RWPE1 (cell line): ENCODE data around the gene CEBPE.
A peak's percentile ranks its signal among the peaks of the same experiment; 100 is the strongest.

Experiments used
- CTCF ChIA-PET: fragments of 350-600 bp; sonication (Branson Sonifier 250); formaldehyde crosslinking; extraction: SDS; loops from one replicate; lab custom pipeline; 2021; lab: Yijun Ruan, JAX
- POLR2A ChIA-PET: fragments of 400-600 bp; formaldehyde crosslinking; extraction: SDS; loops from one replicate; lab custom pipeline; 2020; ENCODE audit warnings: antibody characterized with exemption; ENCODE audit not compliant: low non-redundant PET; lab: Yijun Ruan, JAX
- DNase-seq: peaks from one replicate; pipeline ENCODE4 v3.0.0; 2012; ENCODE audit warnings: low spot score
- H3K27ac ChIP-seq: fragments of 450-650 bp; 2 replicates; pipeline ENCODE4 v1.5.1; 2017
- CTCF ChIP-seq: fragments of 450-650 bp; conservative IDR thresholded peaks from 2 replicates; pipeline ENCODE4 v1.5.1; 2017; ENCODE audit warnings: low read depth, mild to moderate bottlenecking

Gene CEBPE

GRCh38 chr14:23118506-23119362 lies at the start of gene CEBPE:
TSS of gene CEBPE (minus strand) at chr14:23119255. CDS start at chr14:23119091, 164 bp downstream.
- DNase-seq = no peak
- peak within 1 kb of the TSS; percentile 22 for H3K27ac ChIP-seq
- no peak for TF ChIP-seq CTCF
- ChIA-PET CTCF (interaction anchor here (0.8 to 1.8 kb wide), 2 partner anchors 50 to 68 kb away, joined by 3 to 8 read pairs; no protein-coding TSS in a partner anchor), POLR2A (no interaction called here)

- DNase-seq = no peak
- no peak for TF ChIP-seq CTCF
- no peak overlapping the region for H3K27ac ChIP-seq
- ChIA-PET POLR2A (no interaction called here), CTCF (no interaction called here)
Observed at GRCh38 chr14:23168246-23168645, 49.2 kb upstream of the CEBPE start.

GRCh38 chr14:23167116-23167847 lies 48.2 kb upstream of the CEBPE start:
- CTCF ChIA-PET = interaction anchor here (0.6 kb wide), 1 partner anchor 47 kb away, joined by 3 read pairs; no protein-coding TSS in a partner anchor
- no peak overlapping the region for H3K27ac ChIP-seq
- DNase-seq = no peak
- POLR2A ChIA-PET = no interaction called here
- TF ChIP-seq CTCF = no peak

- peak overlapping the region; percentile 42 for H3K27ac ChIP-seq
- TF ChIP-seq CTCF = no peak
- POLR2A ChIA-PET = no interaction called here
- no peak for DNase-seq
- CTCF ChIA-PET = no interaction called here
Observed at GRCh38 chr14:23164949-23165348, 45.9 kb upstream of the CEBPE start.

GRCh38 chr14:23164250-23164649 lies 45.2 kb upstream of the CEBPE start:
- no peak for DNase-seq
- TF ChIP-seq CTCF = no peak
- ChIA-PET POLR2A (no interaction called here), CTCF (interaction anchor here (0.6 to 0.7 kb wide), 3 partner anchors 10 to 58 kb away, joined by 3 to 5 read pairs (median 3); no protein-coding TSS in a partner anchor)
- peak overlapping the region; percentile 42 for H3K27ac ChIP-seq

- ChIA-PET POLR2A (no interaction called here), CTCF (interaction anchor here (0.6 to 1.0 kb wide), 5 partner anchors 10 to 59 kb away, joined by 3 to 5 read pairs (median 3); no protein-coding TSS in a partner anchor)
- DNase-seq = no peak
- peak overlapping the region; percentile 42 for H3K27ac ChIP-seq
- no peak for TF ChIP-seq CTCF
Observed at GRCh38 chr14:23163830-23164229, 44.8 kb upstream of the CEBPE start.
